Measurements from ENCODE around the gene GDI2. TPM values are rescaled to one million over a fixed set of nuclear protein-coding genes. Genes with fewer than 3 reads are reported as not detected.
"Not testable (repeated sequence)": the region's sequence is repeated elsewhere in the genome, so short reads cannot be mapped to it uniquely, and the experiment has no call there.

The GDI2 gene
- 281 and 287 TPM in 2 replicates for total RNA-seq (2014; rRNA removed; shearing (Covaris generic))
- polyA plus RNA-seq (2015; cell fraction: cytosol; rRNA removed): 143 and 181 TPM in 2 replicates
- 51.3 and 58.0 TPM in 2 replicates for polyA plus RNA-seq (2015; cell fraction: nucleus; rRNA removed)

- in situ Hi-C loops (cut with HindIII; ENCODE audit: low pct_unique_long_range_greater_than_20kb, low sequenced_read_pairs): no loop called here
- peak; percentile 92 for DNase-seq (ENCODE audit: low read depth, low spot score)
These were observed at the start of gene GDI2 for GRCh38 chr10:5813341-5814109. GDI2 (minus strand) TSS chr10:5813434; CDS start chr10:5813258, 176 bp downstream.

- no peak for DNase-seq (ENCODE audit: low read depth, low spot score)
- in situ Hi-C loops (cut with HindIII; ENCODE audit: low pct_unique_long_range_greater_than_20kb, low sequenced_read_pairs): no loop called here
These were observed 49.2 kb upstream of the GDI2 start for GRCh38 chr10:5862360-5862961.

GRCh38 chr10:5860066-5860465 lies 46.8 kb upstream of the GDI2 start:
- in situ Hi-C loops (cut with HindIII; ENCODE audit: low pct_unique_long_range_greater_than_20kb, low sequenced_read_pairs): no loop called here
- DNase-seq (ENCODE audit: low read depth, low spot score): no peak

GRCh38 chr10:5858811-5859210 lies 45.6 kb upstream of the GDI2 start:
- in situ Hi-C loops (cut with HindIII; ENCODE audit: low pct_unique_long_range_greater_than_20kb, low sequenced_read_pairs): no loop called here

GRCh38 chr10:5856701-5857004 lies 43.4 kb upstream of the GDI2 start:
- in situ Hi-C loops (cut with HindIII; ENCODE audit: low pct_unique_long_range_greater_than_20kb, low sequenced_read_pairs): no loop called here
- no peak for DNase-seq (ENCODE audit: low read depth, low spot score)

More at GRCh38 chr10:5858811-5859210, 45.6 kb upstream of the GDI2 start:
- peak; percentile 25 for DNase-seq (ENCODE audit: low read depth, low spot score)

GRCh38 chr10:5855979-5856700 lies 42.9 kb upstream of the GDI2 start:
- in situ Hi-C loops (cut with HindIII; ENCODE audit: low pct_unique_long_range_greater_than_20kb, low sequenced_read_pairs): no loop called here

GRCh38 chr10:5854131-5854475 lies 40.9 kb upstream of the GDI2 start:
- DNase-seq (ENCODE audit: low read depth, low spot score): no peak
- in situ Hi-C loops (cut with HindIII; ENCODE audit: low pct_unique_long_range_greater_than_20kb, low sequenced_read_pairs): no loop called here

More at GRCh38 chr10:5855979-5856700, 42.9 kb upstream of the GDI2 start:
- DNase-seq (ENCODE audit: low read depth, low spot score): no peak

- DNase-seq (ENCODE audit: low read depth, low spot score); in situ Hi-C loops (cut with HindIII; ENCODE audit: low pct_unique_long_range_greater_than_20kb, low sequenced_read_pairs): not testable (repeated sequence)
These were observed 33.4 kb upstream of the GDI2 start for GRCh38 chr10:5846667-5847066.

GRCh38 chr10:5844345-5845055 lies 31.3 kb upstream of the GDI2 start:
- no peak for DNase-seq (ENCODE audit: low read depth, low spot score)
- in situ Hi-C loops (cut with HindIII; ENCODE audit: low pct_unique_long_range_greater_than_20kb, low sequenced_read_pairs): no loop called here

- in situ Hi-C loops (cut with HindIII; ENCODE audit: low pct_unique_long_range_greater_than_20kb, low sequenced_read_pairs): no loop called here
- no peak for DNase-seq (ENCODE audit: low read depth, low spot score)
These were observed 30.6 kb upstream of the GDI2 start for GRCh38 chr10:5843686-5844344.

- in situ Hi-C loops (cut with HindIII; ENCODE audit: low pct_unique_long_range_greater_than_20kb, low sequenced_read_pairs): no loop called here
- DNase-seq (ENCODE audit: low read depth, low spot score): no peak
These were observed 28.7 kb upstream of the GDI2 start for GRCh38 chr10:5841965-5842364.

- DNase-seq (ENCODE audit: low read depth, low spot score): peak; percentile 91
- in situ Hi-C loops (cut with HindIII; ENCODE audit: low pct_unique_long_range_greater_than_20kb, low sequenced_read_pairs): no loop called here
These were observed 27.4 kb upstream of the GDI2 start for GRCh38 chr10:5840314-5841307.

- in situ Hi-C loops (cut with HindIII; ENCODE audit: low pct_unique_long_range_greater_than_20kb, low sequenced_read_pairs); DNase-seq (ENCODE audit: low read depth, low spot score): not testable (repeated sequence)
These were observed 22.9 kb upstream of the GDI2 start for GRCh38 chr10:5836181-5836580.

- in situ Hi-C loops (cut with HindIII; ENCODE audit: low pct_unique_long_range_greater_than_20kb, low sequenced_read_pairs): no loop called here
- DNase-seq (ENCODE audit: low read depth, low spot score): no peak
These were observed 22.3 kb upstream of the GDI2 start for GRCh38 chr10:5835446-5836095.

GRCh38 chr10:5833814-5834213 lies 20.6 kb upstream of the GDI2 start:
- no peak for DNase-seq (ENCODE audit: low read depth, low spot score)
- in situ Hi-C loops (cut with HindIII; ENCODE audit: low pct_unique_long_range_greater_than_20kb, low sequenced_read_pairs): no loop called here

GRCh38 chr10:5832946-5833345 lies 19.7 kb upstream of the GDI2 start:
- in situ Hi-C loops (cut with HindIII; ENCODE audit: low pct_unique_long_range_greater_than_20kb, low sequenced_read_pairs): no loop called here
- DNase-seq (ENCODE audit: low read depth, low spot score): no peak
